GM19023 (cell line): ENCODE data around the gene ITGA6.

ENCODE experiments used
- ATAC-seq: cut with Tn5 transposase; IDR thresholded peaks from one replicate; pipeline ENCODE4 v1.9.1; 2021; ENCODE audit warnings: mild to moderate bottlenecking, moderate library complexity; ENCODE audit not compliant: unreplicated experiment

ITGA6 gene

GRCh38 chr2:172439911-172440310 lies 12.5 kb downstream of the ITGA6 start:
- no peak for ATAC-seq

GRCh38 chr2:172440795-172441194 lies 13.4 kb downstream of the ITGA6 start:
- no peak for ATAC-seq

GRCh38 chr2:172442072-172442895 lies 14.9 kb downstream of the ITGA6 start:
- no peak for ATAC-seq

GRCh38 chr2:172445851-172446250 lies 18.5 kb downstream of the ITGA6 start:
- ATAC-seq: no peak

GRCh38 chr2:172446474-172447063 lies 19.2 kb downstream of the ITGA6 start:
- no peak for ATAC-seq

- ATAC-seq: no peak
Measured at GRCh38 chr2:172447811-172448493, 20.6 kb downstream of the ITGA6 start.

- no peak for ATAC-seq
Measured at GRCh38 chr2:172448544-172449267, 21.3 kb downstream of the ITGA6 start.

GRCh38 chr2:172449911-172450550 lies 22.6 kb downstream of the ITGA6 start:
- ATAC-seq: no peak

GRCh38 chr2:172451923-172452322 lies 24.5 kb downstream of the ITGA6 start:
- no peak for ATAC-seq

GRCh38 chr2:172452845-172453244 lies 25.5 kb downstream of the ITGA6 start:
- ATAC-seq: no peak

- ATAC-seq: no peak
Measured at GRCh38 chr2:172454404-172455120, 27.2 kb downstream of the ITGA6 start.

- ATAC-seq: no peak
Measured at GRCh38 chr2:172455121-172455515, 27.7 kb downstream of the ITGA6 start.

- ATAC-seq: no peak
Measured at GRCh38 chr2:172456002-172456401, 28.6 kb downstream of the ITGA6 start.

GRCh38 chr2:172457536-172457935 lies 30.1 kb downstream of the ITGA6 start:
- ATAC-seq: no peak

GRCh38 chr2:172458561-172459124 lies 31.3 kb downstream of the ITGA6 start:
- ATAC-seq: no peak

GRCh38 chr2:172460780-172461201 lies 33.4 kb downstream of the ITGA6 start:
- no peak for ATAC-seq

- peak; percentile 60 for ATAC-seq
Measured at GRCh38 chr2:172461591-172462372, 34.4 kb downstream of the ITGA6 start.

GRCh38 chr2:172462373-172462848 lies 35.0 kb downstream of the ITGA6 start:
- no peak for ATAC-seq

GRCh38 chr2:172462849-172463381 lies 35.5 kb downstream of the ITGA6 start:
- no peak for ATAC-seq
